Medulla oblongata (tissue), 1 donor: ENCODE measurements around the gene TDRD3.
A peak's percentile ranks its signal among the peaks of the same experiment; 100 is the strongest.

Source experiments
- DNase-seq: peaks from one replicate; pipeline ENCODE4 v3.0.0-alpha.2; 2015; ENCODE audit errors: extremely low spot score

The TDRD3 gene

DNA sequence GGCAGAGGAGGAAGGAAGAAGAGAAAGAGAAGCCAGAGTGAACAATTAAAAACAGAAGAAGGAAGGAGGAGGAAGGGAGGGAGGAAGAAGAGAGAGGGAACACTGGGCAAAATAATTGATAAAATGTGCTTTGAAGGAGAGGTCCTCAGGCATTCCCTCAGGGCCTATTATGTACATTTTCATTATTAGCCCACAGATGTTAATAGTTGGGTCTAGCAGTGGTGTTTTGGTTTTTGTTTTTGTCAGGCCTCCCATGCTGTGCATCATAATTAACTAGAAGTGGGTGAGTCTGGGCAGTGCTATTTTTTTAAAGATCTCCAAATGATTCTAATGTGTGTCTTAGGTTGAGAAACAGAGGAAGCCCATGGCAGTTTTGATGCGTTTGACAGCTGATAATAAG, 178.1 kb downstream of the TDRD3 start:
- DNase-seq, result no peak

DNA sequence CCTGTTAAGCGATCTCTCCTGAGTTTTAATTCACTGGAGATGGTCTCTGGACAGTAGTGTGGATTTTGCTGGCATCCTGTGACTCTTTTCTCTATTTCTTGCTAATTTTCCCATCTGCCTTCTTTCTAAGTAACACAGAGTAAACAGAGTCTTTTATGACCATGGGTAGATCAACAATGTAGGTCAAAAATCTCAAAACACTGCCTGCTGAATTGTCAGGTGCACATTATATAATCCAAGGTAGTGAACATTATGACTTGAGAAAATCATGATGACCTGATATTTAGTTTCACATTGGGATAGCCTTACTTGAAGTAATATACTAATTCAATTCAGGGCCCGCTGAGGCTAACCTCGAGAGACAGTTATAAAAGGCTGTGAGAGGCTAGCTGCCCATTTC, 180.7 kb downstream of the TDRD3 start:
- DNase-seq, result no peak

DNA sequence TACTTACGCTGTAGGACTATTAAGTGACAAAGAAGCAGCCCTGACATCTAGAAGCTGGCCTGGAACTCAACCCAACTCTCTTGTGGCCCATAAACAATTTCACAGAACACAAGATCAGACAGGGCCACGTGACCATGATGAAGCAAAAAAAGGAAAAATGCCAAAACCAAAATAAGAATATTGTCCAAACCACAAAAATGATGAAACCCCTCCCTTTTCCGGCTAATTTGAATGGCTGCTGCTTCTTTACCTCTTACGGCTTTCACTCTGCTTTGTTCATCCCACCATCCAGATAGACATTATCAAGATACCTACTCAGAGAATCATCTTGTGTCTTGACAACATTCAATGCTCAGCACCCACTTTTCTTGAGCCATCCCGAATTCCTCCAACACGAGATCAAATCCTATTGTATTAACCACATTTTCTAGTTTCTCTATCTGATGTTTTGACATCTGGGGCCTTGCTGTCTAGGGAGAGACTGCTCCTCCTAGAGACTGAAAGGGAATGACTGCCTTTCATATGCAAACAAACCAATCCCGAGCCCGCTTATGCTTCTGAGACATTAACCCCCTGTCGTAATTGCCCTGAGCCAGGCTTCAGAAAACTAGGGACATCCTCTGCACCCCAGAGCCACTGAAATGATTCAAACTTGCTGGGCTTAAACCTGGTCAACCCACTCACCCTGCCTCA, 186.3 kb downstream of the TDRD3 start:
- DNase-seq, result no peak

DNA sequence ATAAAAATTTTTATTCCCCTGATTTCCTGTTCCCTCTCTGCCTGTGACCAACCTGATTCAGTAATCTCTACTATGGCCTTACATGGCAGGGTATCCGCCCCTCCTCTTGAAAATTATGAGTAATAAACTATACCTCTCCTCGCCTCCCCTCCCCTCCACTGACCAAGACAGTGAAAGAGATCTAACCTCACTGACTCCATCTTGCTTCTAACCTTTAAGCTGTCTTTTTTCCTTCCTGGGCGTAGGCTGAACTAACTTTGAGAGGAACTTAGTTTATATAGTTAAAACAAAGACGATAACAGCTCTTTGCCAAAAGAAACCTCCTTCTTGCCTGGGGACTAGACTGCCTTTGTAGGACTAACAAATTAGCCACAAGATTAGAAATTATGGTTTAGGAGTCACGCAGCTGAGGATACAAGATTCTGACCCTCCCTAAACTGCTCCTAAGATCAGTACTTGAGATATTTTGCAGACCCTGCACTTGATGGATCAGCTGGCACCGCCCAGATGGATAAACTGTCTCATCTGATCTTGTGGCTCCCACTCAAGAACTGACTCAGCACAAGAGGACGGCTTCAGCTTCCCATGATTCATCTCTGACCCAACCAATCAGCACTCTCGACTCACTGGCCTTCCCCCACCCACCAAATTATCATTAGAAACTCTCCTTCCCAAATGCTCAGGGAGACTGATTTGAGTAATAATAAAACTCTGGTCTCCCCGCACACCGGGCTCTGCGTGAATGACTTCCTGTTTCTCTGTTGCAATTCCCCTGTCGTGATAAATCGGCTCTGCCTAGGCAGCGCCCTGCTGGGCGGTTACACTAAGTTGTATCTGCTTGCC, 187.1 kb downstream of the TDRD3 start:
- DNase-seq, result no peak

DNA sequence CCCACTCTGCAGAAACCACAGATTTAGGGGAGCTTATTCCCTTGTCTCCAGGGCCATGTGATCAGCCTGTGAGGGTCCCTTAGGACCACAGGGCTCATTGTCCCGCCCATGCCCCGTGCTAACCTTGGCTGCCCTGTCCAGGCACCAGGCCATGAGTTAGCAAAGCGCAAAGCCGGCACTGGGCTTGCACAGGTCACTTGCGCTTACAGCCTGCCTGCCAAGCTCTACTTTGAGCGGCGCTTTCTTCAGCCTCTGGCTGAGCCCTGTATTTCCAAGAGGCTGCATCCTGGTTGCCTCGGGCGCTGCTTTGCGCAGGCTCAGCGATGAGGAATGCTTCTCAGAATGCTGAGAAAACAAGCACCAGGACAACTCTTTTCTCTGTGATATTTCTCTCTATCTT, 188.0 kb downstream of the TDRD3 start:
- DNase-seq, result peak; percentile 47

DNA sequence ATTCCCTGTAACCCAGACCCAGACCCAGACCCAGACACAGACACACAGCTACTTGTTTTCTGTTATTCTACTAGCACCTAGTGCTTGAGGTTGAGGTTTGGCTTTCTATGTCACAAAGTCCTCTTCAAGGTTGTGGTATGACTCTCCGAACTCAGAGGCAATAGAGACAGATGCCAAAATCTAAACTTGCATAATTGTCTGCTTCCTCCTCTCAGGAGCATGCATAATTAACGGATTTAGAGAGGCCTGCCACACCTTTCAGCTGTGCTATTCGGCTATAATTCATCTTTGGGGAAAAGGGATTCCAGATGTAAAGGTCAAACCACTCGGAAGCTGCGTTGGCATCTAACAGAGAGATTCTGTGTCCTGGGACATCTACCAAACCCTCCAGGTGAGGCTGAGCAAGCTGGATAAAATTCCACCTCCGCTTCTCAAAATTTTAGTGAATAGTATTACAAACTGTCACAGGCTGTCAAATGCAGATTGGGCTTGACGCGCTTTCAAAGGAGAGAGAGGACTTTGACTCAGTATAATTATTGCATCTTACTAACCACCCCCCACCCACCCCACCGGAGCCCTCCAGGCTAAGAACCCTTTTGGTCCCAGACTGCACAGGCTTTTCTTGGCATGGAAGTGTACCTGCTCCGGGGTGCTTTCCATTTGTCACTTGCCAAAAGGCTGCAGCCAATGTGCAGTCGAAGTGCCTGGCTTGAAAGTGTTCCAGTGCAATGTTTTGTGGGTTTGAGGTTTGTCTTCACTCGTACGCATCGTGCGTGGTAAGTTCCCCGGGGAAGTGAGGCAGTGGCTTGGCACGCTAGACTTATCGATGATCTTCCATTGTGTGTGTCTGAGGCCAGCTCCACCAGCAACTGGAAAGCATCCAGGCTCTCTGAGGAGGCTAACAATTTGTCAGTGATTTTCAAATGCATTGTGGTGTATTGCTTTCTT, 194.1 kb downstream of the TDRD3 start:
- DNase-seq, result no peak

DNA sequence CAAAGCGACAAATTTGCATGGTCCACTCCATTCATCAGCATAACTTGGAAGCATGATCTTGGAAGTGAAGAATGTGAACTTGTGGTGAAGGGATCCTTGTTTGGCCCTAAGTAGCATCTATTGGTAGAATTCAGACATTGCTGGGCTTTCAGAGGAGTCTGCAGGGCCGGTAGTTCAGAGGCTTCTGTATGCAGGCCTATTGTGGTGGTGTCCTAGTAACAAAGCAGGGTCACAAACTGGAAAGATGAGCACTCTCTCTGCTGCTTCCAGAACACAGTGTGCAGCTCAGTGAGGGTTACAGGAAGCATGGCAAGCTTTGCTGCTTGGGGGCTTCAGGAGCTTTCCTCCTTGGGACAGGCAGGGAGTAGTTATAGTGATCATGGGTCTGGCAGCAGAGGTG, 206.0 kb downstream of the TDRD3 start:
- no peak for DNase-seq

DNA sequence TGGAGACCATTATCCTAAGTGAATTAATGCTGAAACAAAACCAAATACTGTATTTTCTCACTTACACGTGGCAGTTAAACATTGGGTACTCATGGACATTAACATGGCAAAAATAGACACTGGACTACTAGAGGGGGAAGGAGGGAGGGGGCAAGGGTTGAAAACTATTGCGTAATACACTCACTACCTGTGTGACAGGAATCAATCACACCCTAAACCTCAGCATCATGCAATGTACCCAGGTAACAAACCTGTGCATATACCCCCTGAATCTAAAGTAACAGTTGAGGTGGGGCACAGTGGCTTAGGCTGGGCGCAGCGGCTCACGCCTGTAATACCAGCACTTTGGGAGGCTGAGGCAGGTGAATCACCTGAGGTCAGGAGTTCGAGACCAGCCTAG, 207.0 kb downstream of the TDRD3 start:
- no peak for DNase-seq

DNA sequence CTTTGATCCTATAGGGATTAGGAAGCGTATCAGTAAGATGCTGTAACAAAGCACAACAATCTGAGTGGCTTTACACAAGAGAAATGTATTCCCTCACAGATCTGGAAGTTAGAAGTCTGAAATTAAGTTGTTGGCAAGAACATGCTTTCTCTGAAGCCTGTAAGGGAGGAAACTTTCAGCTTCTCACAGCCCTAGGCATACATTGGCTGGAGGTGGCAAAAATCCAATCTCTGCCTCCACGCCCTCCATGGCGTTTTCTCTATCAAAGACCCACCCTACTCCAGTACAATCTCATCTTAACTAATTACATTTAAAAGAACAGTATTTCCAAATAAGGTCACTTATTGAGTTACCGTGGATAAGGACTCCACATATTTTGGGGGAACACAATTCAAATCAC, 211.9 kb downstream of the TDRD3 start:
- DNase-seq, result no peak

DNA sequence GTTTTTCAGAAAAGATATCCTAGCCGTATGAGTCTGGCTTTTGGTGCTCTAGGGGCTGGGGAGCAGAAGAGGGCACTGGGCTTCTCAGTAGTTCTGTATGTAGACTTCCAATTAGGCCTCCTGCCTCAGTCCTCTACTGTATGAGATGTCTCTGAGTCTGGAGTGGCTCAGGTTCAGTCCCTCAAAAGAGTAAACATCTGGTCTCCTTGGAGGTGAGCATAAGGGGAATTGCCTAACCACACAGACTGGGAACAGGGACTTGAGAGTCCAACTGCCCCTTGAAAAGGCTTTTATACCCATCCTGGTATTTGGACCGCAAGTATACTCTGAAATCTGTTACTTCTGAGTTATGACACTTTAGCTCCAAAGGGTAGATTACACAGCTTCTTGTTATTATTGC, 214.5 kb downstream of the TDRD3 start:
- DNase-seq, result no peak

DNA sequence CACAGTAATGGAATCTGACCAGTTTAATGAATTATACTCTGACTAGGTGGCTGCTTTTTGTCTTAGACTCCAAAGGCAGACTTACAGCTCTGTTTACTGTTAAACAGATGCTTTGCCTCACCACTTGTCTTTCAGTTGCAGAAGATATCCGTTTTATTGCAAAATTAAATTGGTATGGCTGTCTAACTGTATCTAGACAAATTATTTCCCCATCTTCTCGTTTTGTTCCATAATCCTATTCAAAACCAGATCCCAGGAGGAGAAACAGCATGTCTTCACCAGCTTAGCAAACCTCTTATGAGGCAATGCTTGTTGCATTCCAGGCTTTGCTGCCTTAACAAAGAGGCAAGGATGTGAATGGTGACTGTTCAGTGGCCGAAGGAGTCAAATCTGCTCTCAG, 215.6 kb downstream of the TDRD3 start:
- DNase-seq, result no peak

DNA sequence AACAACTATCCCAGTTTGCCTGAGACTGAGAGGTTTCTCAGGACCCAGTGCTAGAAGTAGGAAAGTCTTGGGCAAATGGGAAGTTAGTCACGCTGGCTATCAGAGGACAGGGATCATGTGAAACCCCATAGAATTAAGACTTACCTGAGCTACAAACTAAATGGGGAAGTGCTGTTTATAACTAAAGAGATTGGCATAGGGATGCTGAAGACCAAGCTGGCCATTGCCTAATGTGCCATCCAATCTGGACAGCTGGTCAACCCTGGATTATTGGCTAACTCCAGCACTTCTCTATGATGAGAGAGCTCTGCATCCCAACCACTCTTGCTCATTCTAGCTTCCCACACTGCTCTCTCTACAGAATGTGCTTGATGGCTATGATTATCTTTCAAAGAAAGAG, 216.1 kb downstream of the TDRD3 start:
- no peak for DNase-seq

DNA sequence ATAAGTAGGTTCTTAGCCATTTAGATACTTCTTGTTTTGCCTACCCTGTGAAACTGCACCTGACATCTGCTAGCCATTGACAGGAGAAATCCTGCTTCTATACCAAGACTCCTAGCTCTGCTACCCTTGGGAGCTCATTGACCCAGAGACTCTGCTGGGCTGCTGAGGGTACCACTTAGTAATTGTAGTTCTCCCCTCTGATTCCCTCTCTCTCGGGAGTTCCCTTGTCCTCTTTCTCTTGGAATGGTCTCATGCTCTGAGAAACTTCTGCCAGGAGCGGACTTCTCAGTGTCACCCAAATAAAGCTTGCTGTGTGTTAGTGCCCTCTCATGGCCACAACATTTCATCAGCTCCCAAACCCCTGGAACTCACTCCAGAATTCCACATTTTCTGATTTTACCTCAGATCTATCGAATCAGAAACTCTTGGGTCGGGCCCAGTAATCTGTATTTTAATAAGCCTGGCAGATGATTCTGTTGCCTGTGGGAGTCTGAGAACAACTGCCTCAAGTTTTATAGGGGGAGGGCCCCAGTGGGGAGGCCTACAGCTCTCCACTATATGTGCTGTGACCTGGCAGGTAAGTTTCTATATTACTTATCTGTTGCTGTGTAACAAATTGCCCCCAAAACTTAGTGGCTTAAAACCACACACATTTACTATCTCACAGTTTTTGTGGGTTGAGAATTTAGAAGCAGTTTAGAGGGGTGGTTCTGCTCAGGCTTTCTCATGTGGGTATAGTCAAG, 221.1 kb downstream of the TDRD3 start:
- DNase-seq, result peak; percentile 71

DNA sequence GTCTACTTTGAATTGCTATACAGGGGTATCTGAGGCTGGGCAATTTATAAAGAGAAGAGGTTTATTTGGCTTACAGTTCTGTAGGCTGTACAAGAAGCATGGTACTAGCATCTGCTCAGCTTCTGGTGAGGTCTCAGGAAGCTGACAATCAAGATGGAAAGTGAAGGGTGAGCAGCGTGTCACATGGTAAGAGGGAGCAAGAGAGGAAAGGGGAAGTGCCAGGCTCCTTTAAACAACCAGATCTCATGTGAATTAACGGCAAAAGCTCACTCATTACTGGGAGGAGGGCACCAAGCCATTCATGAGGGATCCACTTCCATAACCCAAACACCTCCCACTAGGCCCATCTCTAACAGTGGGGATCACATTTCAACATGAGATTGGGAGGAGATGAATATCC, 222.4 kb downstream of the TDRD3 start:
- no peak for DNase-seq

DNA sequence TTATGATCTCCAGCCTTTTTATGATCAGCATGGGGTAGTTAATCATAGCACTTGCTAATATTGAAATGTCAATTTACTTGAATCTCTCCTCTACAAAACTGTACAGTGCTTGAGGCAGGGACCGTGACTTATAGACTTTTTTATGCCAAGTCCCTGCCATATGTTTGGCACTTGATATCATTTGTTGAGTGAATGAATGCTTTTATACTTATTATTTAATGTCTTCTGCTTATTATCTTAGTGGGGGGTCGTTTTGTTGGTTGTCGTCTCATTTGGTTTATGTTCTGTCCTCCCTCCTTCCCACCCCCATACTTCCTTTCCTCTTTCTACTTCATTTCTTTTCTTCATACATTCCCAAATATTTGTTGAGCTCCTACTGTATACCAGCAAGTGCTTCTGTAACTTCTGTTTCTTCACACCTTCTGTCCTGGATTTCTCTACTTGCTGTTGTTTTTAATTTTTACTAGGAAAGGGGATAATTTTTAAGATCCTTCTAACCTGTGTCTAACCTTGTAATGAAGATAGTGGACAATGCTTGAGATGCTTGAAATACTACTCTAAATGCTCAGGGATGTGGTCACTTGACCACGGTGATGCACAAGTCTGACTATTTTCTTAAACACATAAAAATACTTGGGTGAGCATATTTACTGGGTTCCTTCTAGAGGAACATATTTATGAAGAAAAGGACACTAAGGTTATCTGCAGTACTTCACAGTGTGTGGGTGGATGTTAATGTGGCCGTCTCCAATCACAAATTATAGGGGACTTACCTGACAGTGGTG, 223.8 kb downstream of the TDRD3 start:
- DNase-seq, result no peak

DNA sequence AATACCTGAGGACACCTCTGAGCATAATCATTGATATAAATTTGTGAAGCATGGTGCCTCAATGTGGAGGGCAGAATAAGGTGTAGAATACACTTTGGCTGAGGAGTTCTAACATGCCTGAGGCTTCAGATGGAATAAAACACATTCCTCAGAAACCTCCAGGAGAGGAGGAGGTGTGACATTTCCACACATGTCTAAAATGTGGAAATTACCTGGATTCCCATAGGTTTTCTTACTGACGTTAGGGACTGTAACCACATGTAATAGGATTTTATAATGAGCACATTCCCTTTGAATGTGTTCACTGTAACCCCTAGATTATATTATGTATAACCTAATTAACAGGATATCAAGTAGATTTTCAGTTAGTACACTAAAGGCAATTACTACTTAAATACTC, 226.1 kb downstream of the TDRD3 start:
- no peak for DNase-seq
